Measurements from ENCODE around the gene TRIP10. TPM values are rescaled to one million over a fixed set of nuclear protein-coding genes. Genes with fewer than 3 reads are reported as not detected.
"Not testable (repeated sequence)": the region's sequence is repeated elsewhere in the genome, so short reads cannot be mapped to it uniquely, and the experiment has no call there.

The TRIP10 gene
- total RNA-seq, 1 experiment from 2014 or later: 65.7 TPM

- DNase-seq (ENCODE audit: low spot score): peak; percentile 19
Measured at GRCh38 chr19:6740589-6741343, 1.3 kb downstream of the TRIP10 start.

GRCh38 chr19:6743066-6743465 lies 3.6 kb downstream of the TRIP10 start:
- no peak for DNase-seq (ENCODE audit: low spot score)

GRCh38 chr19:6743714-6744380 lies 4.4 kb downstream of the TRIP10 start:
- DNase-seq (ENCODE audit: low spot score): no peak

GRCh38 chr19:6744381-6745301 lies 5.2 kb downstream of the TRIP10 start:
- peak; percentile 80 for DNase-seq (ENCODE audit: low spot score)

GRCh38 chr19:6745965-6746364 lies 6.5 kb downstream of the TRIP10 start:
- no peak for DNase-seq (ENCODE audit: low spot score)

- not testable (repeated sequence) for DNase-seq (ENCODE audit: low spot score)
Measured at GRCh38 chr19:6748543-6748942, 9.1 kb downstream of the TRIP10 start.

GRCh38 chr19:6750062-6750461 lies 10.6 kb downstream of the TRIP10 start:
- DNase-seq (ENCODE audit: low spot score): no peak

- no peak for DNase-seq (ENCODE audit: low spot score)
Measured at GRCh38 chr19:6751189-6751588, 11.7 kb downstream of the TRIP10 start.

- peak; percentile 59 for DNase-seq (ENCODE audit: low spot score)
Measured at GRCh38 chr19:6752256-6753177, 13.0 kb downstream of the TRIP10 start.

GRCh38 chr19:6753178-6754031 lies 13.9 kb downstream of the TRIP10 start:
- peak; percentile 86 for DNase-seq (ENCODE audit: low spot score)

GRCh38 chr19:6754136-6754535 lies 14.7 kb downstream of the TRIP10 start:
- no peak for DNase-seq (ENCODE audit: low spot score)

- no peak for DNase-seq (ENCODE audit: low spot score)
Measured at GRCh38 chr19:6754653-6755463, 15.4 kb downstream of the TRIP10 start.

- no peak for DNase-seq (ENCODE audit: low spot score)
Measured at GRCh38 chr19:6760606-6761005, 21.1 kb downstream of the TRIP10 start.

- DNase-seq (ENCODE audit: low spot score): peak; percentile 27
Measured at GRCh38 chr19:6761053-6761676, 21.7 kb downstream of the TRIP10 start.

- DNase-seq (ENCODE audit: low spot score): not testable (repeated sequence)
Measured at GRCh38 chr19:6762253-6762797, 22.8 kb downstream of the TRIP10 start.

GRCh38 chr19:6765738-6766356 lies 26.4 kb downstream of the TRIP10 start:
- DNase-seq (ENCODE audit: low spot score): peak; percentile 95

- no peak for DNase-seq (ENCODE audit: low spot score)
Measured at GRCh38 chr19:6766357-6767080, 27.0 kb downstream of the TRIP10 start.
